ENCODE measurements around the gene BPI.

Gene BPI

DNA sequence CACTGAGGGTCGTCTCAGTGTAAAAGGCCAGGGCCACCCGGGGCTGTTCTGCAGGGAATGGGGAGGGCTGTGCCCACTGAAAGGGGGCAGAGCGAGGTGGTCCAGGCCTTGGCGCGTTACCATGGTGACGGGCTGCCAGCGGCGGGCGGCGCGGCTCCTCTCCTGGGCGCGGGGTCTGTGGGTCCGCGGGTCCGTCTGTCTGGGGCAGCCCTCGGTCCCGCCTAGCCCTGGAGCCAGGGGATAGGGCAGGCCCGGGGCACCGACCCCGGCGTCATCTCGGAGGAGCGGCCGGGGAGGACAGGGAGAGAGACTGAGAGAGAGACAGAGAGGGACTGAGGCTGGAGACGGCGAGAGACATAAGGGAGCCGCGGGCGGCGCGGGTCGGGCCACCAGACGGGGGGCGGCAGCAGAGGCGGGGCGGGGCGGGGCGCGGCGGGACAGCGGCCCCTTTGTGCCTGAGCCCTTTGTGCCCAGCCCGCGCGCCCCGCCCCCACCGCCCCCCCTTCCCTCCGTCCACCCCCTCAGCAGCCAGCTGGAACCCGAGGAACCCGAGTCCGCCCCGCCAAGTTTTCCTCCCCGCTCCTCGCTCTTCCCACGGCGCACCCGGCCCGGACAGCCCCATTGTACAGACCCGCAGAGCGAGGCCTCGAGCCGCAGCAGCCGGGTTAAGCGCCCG, 43.4 kb upstream of the BPI start, which contains the start of gene KIAA1755:
TSS of gene KIAA1755 (minus strand) at position 358 of the 676 bp plus-strand sequence. CDS start at position 123, 235 bp downstream.
- TF ChIP-seq, protein P1, sequence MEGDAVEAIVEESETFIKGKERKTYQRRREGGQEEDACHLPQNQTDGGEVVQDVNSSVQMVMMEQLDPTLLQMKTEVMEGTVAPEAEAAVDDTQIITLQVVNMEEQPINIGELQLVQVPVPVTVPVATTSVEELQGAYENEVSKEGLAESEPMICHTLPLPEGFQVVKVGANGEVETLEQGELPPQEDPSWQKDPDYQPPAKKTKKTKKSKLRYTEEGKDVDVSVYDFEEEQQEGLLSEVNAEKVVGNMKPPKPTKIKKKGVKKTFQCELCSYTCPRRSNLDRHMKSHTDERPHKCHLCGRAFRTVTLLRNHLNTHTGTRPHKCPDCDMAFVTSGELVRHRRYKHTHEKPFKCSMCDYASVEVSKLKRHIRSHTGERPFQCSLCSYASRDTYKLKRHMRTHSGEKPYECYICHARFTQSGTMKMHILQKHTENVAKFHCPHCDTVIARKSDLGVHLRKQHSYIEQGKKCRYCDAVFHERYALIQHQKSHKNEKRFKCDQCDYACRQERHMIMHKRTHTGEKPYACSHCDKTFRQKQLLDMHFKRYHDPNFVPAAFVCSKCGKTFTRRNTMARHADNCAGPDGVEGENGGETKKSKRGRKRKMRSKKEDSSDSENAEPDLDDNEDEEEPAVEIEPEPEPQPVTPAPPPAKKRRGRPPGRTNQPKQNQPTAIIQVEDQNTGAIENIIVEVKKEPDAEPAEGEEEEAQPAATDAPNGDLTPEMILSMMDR (IDR thresholded peaks at IDR 0.05; ENCODE audit: low read depth, low read length), result no peak
- H3K4me3 ChIP-seq (replicated peaks in 1 of 2; ENCODE audit: low read depth in 2 of 2, low read length in 2 of 2), result peak within 1 kb of the TSS; percentile 35 to 44

DNA sequence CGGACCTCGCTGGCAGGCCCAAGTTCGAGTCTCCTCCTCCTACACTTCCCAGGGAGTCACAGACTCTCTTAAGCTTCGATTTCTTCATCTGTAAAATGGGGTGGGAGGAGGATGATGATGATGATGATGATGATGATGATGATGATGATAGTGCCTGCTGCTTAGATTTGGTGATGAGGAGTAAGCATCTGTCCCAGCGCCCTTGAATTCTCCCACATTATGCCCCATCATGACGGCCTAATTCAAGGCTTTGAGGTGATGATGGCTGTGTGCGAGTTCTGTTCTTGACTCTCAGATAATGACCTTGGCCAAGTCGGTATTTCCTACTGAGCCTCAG, 42.9 kb upstream of the BPI start:
- H3K4me3 ChIP-seq (replicated peaks in 1 of 2; ENCODE audit: low read depth in 2 of 2, low read length in 2 of 2), result peak overlapping the region; percentile 14 to 22
- no peak for DNase-seq (ENCODE audit: low read depth in 2 of 2)
- TF ChIP-seq, protein P1 (IDR thresholded peaks at IDR 0.05; ENCODE audit: low read depth, low read length), result no peak

More for the DNA sequence above, 43.4 kb upstream of the BPI start, which contains the start of gene KIAA1755:
- no peak for DNase-seq (ENCODE audit: low read depth in 2 of 2)

DNA sequence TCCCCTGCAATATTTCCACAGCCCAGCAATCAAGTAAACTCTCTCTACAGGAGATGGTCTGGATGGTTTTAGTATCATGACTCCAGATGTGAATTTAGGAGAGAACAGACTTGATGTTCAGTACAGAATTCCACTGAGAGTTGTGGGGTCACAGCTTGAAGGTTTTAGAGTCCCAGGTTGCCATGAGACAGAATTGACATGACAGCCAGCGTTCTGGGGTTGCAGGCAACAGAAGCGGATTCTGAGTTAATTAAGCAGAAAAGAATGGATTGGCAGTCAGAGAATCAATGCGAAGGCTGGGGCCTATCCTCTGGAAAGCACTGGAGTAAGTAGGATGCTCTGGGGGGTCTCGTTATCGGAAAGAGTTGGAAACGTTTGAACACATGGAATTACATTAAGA, 41.0 kb upstream of the BPI start:
- DNase-seq (ENCODE audit: low read depth in 2 of 2), result no peak
- no peak overlapping the region for H3K4me3 ChIP-seq (replicated peaks in 1 of 2; ENCODE audit: low read depth in 2 of 2, low read length in 2 of 2)
- TF ChIP-seq, protein P1 (IDR thresholded peaks at IDR 0.05; ENCODE audit: low read depth, low read length), result no peak

DNA sequence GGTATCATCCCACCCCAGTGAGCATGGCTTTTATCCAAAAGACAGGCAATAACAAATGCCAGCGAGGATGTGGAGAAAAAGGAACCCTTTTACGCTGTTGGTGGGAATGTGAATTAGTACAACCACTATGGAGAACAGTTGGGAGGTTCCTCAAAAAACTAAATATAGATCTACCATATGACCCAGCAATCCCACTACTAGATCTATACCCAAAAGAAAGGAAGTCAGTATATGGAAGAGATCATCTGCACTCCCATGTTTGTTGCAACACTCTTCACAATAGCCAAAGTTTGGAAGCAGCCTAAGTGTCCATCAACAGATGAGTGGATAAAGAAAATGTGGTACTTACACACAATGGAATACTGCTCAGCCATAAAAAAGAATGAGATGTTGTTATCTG, 37.5 kb upstream of the BPI start:
- DNase-seq (ENCODE audit: low read depth in 2 of 2), result no peak
- H3K4me3 ChIP-seq (replicated peaks in 1 of 2; ENCODE audit: low read depth in 2 of 2, low read length in 2 of 2), result no peak overlapping the region
- TF ChIP-seq, protein P1 (IDR thresholded peaks at IDR 0.05; ENCODE audit: low read depth, low read length), result no peak

DNA sequence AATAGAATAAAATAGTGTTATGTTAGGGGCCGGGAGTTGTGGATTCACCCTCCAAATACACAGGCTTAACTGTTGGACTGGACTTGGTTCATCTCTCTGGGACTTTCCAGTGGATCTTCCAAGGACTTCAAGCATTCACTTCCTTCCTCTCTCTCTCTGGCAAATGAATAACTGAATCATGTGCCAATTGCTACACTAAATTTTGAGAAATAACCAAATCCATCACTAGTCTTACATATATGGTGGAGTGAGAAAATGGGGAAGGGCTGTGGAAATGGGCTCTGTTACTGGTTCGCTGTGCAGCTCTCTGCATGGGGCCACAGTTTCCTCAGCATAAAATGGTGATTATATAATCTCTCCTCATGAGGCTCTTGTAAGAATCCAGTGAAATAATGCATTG, 36.7 kb upstream of the BPI start:
- no peak overlapping the region for H3K4me3 ChIP-seq (replicated peaks in 1 of 2; ENCODE audit: low read depth in 2 of 2, low read length in 2 of 2)
- TF ChIP-seq, protein P1 (IDR thresholded peaks at IDR 0.05; ENCODE audit: low read depth, low read length), result no peak
- DNase-seq (ENCODE audit: low read depth in 2 of 2), result peak; percentile 37 to 46

DNA sequence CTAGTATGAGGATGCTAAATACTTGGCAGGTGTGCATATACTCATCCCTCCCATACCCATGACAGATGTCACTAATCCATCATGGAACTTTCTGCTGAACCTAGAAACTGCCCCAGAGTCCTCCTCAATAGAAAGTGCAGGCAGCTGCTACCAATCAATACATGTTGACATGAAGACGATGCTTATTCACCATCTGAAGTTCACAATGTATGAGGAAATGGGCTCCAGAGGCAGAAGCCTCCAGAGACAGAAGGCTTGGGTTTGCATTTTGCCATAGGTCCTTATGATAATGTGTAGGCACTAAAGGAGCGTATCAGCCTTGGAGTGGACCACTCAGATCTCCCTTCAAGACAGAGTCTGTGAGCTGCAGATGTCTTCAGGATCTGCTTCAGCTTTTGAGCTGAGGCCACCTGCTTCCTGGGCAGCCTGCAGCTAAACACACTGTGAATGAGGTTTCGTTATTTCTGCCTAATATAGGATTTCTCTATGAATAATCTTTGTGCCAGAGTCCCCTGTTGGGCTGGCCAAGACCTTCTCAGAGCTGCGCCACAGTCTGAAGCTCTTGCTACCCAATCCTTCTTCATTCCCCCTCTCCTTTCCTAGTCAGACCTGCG, 35.9 kb upstream of the BPI start:
- H3K4me3 ChIP-seq (replicated peaks in 1 of 2; ENCODE audit: low read depth in 2 of 2, low read length in 2 of 2), result no peak overlapping the region
- TF ChIP-seq, protein P1 (IDR thresholded peaks at IDR 0.05; ENCODE audit: low read depth, low read length), result no peak
- no peak for DNase-seq (ENCODE audit: low read depth in 2 of 2)
